Measurements from ENCODE around the gene KIF1A.

KIF1A gene

DNA sequence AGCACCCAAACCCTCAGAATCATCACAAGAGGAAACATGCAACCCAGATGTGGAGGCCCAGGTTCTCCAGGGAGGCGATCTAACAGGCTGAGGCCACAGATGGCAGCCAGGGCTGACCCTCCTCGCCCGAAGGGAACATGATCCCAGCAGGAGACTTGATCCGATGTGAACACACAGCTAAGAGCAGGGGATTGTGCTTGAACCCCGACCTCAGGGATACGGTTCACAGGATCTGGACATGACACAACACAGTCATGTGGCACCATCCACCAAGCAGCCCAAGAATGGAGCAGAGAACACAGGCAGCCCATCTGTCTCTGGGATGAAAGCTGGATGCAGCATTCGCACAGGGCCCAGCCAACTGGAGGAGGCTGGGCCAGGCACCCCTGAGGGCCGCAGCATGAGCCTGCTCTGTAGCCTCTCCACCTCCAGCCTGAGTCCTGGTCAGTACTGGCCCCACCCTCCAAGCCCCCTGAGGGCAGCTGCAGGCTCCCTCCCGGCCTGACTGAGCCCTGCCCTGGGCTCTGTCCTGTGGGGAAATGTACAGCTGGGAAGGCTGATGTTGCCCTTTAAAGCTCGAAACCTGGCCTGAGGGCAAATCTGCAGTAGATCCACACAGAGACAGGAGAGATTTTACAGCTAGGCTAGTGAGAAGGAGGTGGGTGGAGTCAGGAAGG is 89.4 kb downstream of the KIF1A start:
- H3K27me3 ChIP-seq (ENCODE audit: insufficient read depth, poor library complexity, severe bottlenecking): peaks cover 2% of the 10 kb centered on the region
- no peak overlapping the region for H3K27ac ChIP-seq (replicated peaks)
- no peak overlapping the region for H3K4me3 ChIP-seq (replicated peaks; ENCODE audit: insufficient read depth, low read length)
- TF ChIP-seq POLR2AphosphoS5 (IDR thresholded peaks at IDR 0.05; ENCODE audit: low read depth) (no peak), GABPA (IDR thresholded peaks at IDR 0.05; ENCODE audit: low read depth) (no peak), SPI1 (IDR thresholded peaks at IDR 0.05; ENCODE audit: borderline replicate concordance, low read depth) (no peak)
- TF ChIP-seq, protein P1, sequence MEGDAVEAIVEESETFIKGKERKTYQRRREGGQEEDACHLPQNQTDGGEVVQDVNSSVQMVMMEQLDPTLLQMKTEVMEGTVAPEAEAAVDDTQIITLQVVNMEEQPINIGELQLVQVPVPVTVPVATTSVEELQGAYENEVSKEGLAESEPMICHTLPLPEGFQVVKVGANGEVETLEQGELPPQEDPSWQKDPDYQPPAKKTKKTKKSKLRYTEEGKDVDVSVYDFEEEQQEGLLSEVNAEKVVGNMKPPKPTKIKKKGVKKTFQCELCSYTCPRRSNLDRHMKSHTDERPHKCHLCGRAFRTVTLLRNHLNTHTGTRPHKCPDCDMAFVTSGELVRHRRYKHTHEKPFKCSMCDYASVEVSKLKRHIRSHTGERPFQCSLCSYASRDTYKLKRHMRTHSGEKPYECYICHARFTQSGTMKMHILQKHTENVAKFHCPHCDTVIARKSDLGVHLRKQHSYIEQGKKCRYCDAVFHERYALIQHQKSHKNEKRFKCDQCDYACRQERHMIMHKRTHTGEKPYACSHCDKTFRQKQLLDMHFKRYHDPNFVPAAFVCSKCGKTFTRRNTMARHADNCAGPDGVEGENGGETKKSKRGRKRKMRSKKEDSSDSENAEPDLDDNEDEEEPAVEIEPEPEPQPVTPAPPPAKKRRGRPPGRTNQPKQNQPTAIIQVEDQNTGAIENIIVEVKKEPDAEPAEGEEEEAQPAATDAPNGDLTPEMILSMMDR (IDR thresholded peaks at IDR 0.05; ENCODE audit: insufficient read depth, low read length): no peak
- TF ChIP-seq, protein P2, sequence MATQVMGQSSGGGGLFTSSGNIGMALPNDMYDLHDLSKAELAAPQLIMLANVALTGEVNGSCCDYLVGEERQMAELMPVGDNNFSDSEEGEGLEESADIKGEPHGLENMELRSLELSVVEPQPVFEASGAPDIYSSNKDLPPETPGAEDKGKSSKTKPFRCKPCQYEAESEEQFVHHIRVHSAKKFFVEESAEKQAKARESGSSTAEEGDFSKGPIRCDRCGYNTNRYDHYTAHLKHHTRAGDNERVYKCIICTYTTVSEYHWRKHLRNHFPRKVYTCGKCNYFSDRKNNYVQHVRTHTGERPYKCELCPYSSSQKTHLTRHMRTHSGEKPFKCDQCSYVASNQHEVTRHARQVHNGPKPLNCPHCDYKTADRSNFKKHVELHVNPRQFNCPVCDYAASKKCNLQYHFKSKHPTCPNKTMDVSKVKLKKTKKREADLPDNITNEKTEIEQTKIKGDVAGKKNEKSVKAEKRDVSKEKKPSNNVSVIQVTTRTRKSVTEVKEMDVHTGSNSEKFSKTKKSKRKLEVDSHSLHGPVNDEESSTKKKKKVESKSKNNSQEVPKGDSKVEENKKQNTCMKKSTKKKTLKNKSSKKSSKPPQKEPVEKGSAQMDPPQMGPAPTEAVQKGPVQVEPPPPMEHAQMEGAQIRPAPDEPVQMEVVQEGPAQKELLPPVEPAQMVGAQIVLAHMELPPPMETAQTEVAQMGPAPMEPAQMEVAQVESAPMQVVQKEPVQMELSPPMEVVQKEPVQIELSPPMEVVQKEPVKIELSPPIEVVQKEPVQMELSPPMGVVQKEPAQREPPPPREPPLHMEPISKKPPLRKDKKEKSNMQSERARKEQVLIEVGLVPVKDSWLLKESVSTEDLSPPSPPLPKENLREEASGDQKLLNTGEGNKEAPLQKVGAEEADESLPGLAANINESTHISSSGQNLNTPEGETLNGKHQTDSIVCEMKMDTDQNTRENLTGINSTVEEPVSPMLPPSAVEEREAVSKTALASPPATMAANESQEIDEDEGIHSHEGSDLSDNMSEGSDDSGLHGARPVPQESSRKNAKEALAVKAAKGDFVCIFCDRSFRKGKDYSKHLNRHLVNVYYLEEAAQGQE (IDR thresholded peaks at IDR 0.05; ENCODE audit: insufficient replicate concordance, low read depth): no peak
- DNase-seq (ENCODE audit: low read depth in 1 of 2, low spot score in 1 of 2): no peak

DNA sequence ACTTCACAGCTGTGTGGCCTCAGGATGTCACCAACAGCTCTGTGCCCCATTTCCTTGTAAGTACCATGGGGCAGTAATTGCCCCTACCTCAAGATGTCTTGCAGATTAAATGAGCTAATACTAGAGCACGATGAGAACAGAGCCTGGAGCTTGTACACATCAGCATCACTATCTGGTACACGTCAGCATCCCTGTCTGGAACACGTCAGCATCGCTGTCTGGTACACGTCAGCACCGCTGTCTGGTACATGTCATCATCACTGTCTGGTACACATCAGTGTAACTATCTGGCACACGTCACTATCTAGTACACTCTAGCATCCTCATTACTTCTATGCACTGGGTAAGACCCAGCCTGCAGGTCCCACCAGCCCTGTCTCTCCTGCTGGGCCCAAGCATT is 91.2 kb downstream of the KIF1A start:
- Histone ChIP-seq H3K27ac (replicated peaks) (no peak overlapping the region), H3K27me3 (ENCODE audit: insufficient read depth, poor library complexity, severe bottlenecking) (peaks cover 2% of the 10 kb centered on the region), H3K4me3 (replicated peaks; ENCODE audit: insufficient read depth, low read length) (no peak overlapping the region)
- no peak for DNase-seq (ENCODE audit: low read depth in 1 of 2, low spot score in 1 of 2)
- TF ChIP-seq POLR2AphosphoS5 (IDR thresholded peaks at IDR 0.05; ENCODE audit: low read depth): no peak
- TF ChIP-seq, protein P1 (IDR thresholded peaks at IDR 0.05; ENCODE audit: insufficient read depth, low read length): no peak
- no peak for TF ChIP-seq SPI1 (IDR thresholded peaks at IDR 0.05; ENCODE audit: borderline replicate concordance, low read depth)

DNA sequence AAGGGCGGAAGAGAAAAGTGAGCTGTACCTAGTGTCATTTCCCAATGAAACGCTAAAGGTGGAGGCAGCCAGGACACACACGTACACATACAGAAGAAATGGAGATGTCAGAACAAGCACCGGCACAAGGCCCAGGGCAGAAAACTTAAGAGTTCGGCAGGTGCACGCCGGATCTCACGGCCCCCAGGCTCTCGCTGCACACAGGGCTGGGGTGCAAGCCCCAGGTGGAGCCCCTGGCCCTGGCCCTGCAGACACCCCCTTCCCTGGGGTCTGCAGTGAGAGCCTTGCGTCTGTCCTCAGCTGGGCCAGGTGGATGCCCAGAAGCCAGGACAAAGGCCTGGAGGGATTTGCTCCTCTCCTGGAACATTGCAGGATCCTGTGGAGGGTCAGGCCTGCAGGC is 91.7 kb downstream of the KIF1A start:
- no peak overlapping the region for H3K4me3 ChIP-seq (replicated peaks; ENCODE audit: insufficient read depth, low read length)
- peaks cover 2% of the 10 kb centered on the region for H3K27me3 ChIP-seq (ENCODE audit: insufficient read depth, poor library complexity, severe bottlenecking)
- TF ChIP-seq POLR2AphosphoS5 (IDR thresholded peaks at IDR 0.05; ENCODE audit: low read depth): no peak
- TF ChIP-seq, protein P1 (IDR thresholded peaks at IDR 0.05; ENCODE audit: insufficient read depth, low read length): no peak
- no peak for TF ChIP-seq SPI1 (IDR thresholded peaks at IDR 0.05; ENCODE audit: borderline replicate concordance, low read depth)
- TF ChIP-seq, protein P2 (IDR thresholded peaks at IDR 0.05; ENCODE audit: insufficient replicate concordance, low read depth): no peak
- no peak for TF ChIP-seq GABPA (IDR thresholded peaks at IDR 0.05; ENCODE audit: low read depth)
- no peak overlapping the region for H3K27ac ChIP-seq (replicated peaks)
- no peak for DNase-seq (ENCODE audit: low read depth in 1 of 2, low spot score in 1 of 2)

DNA sequence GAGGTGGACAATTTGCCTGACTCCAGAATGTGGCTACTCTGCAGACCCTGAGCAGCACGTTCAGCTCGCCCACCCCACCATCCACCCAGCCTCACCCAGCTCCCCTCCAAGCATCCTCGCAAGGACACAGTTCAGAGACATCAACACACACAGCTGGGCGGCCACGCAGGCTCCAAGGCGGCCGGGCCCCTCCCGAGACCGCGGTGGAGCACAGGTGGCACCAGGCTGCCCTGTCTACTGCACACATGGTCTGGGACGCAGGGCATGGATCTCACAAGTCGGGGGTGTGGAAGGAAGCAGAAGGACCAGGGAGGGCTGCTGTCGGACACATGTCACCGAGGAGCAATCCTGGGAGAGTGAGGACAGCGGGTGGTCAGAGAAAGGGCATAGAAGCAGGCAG is 92.1 kb downstream of the KIF1A start:
- H3K27me3 ChIP-seq (ENCODE audit: insufficient read depth, poor library complexity, severe bottlenecking): peaks cover 2% of the 10 kb centered on the region
- H3K27ac ChIP-seq (replicated peaks): no peak overlapping the region
- no peak for DNase-seq (ENCODE audit: low read depth in 1 of 2, low spot score in 1 of 2)
- H3K4me3 ChIP-seq (replicated peaks; ENCODE audit: insufficient read depth, low read length): no peak overlapping the region
- no peak for TF ChIP-seq POLR2AphosphoS5 (IDR thresholded peaks at IDR 0.05; ENCODE audit: low read depth)
- TF ChIP-seq SPI1 (IDR thresholded peaks at IDR 0.05; ENCODE audit: borderline replicate concordance, low read depth): no peak
- TF ChIP-seq, protein P1 (IDR thresholded peaks at IDR 0.05; ENCODE audit: insufficient read depth, low read length): no peak
- TF ChIP-seq, protein P2 (IDR thresholded peaks at IDR 0.05; ENCODE audit: insufficient replicate concordance, low read depth): no peak
- no peak for TF ChIP-seq GABPA (IDR thresholded peaks at IDR 0.05; ENCODE audit: low read depth)

Measured in HL-60 (cell line).